ENCODE results near the gene CFAP46.
"Not testable (repeated sequence)": the region's sequence is repeated elsewhere in the genome, so short reads cannot be mapped to it uniquely, and the experiment has no call there.

CFAP46 gene

GRCh38 chr10:132803416-132804210 is 138.8 kb downstream of the CFAP46 start:
- DNase-seq, result no peak

GRCh38 chr10:132802694-132803320 is 139.6 kb downstream of the CFAP46 start:
- DNase-seq, result no peak

- DNase-seq, result no peak
These were observed 140.3 kb downstream of the CFAP46 start for GRCh38 chr10:132802048-132802447.

- DNase-seq, result no peak
These were observed 142.5 kb downstream of the CFAP46 start for GRCh38 chr10:132799865-132800264.

- peak; percentile 1 for DNase-seq
These were observed 143.5 kb downstream of the CFAP46 start for GRCh38 chr10:132798876-132799275.

- no peak for DNase-seq
These were observed 144.0 kb downstream of the CFAP46 start for GRCh38 chr10:132798403-132798802.

GRCh38 chr10:132797986-132798385 is 144.4 kb downstream of the CFAP46 start:
- DNase-seq, result not testable (repeated sequence)

- DNase-seq, result no peak
These were observed 145.5 kb downstream of the CFAP46 start for GRCh38 chr10:132796846-132797245.

GRCh38 chr10:132793871-132794849 is 148.2 kb downstream of the CFAP46 start:
- DNase-seq, result no peak

- DNase-seq, result no peak
These were observed 149.2 kb downstream of the CFAP46 start for GRCh38 chr10:132793213-132793612.

GRCh38 chr10:132792796-132793195 is 149.6 kb downstream of the CFAP46 start:
- no peak for DNase-seq

GRCh38 chr10:132792099-132792498 is 150.3 kb downstream of the CFAP46 start:
- DNase-seq, result not testable (repeated sequence)

- DNase-seq, result no peak
These were observed 151.2 kb downstream of the CFAP46 start for GRCh38 chr10:132790934-132791829.

GRCh38 chr10:132790470-132790869 is 151.9 kb downstream of the CFAP46 start:
- no peak for DNase-seq

GRCh38 chr10:132789659-132790148 is 152.7 kb downstream of the CFAP46 start:
- no peak for DNase-seq

- no peak for DNase-seq
These were observed 153.5 kb downstream of the CFAP46 start for GRCh38 chr10:132788831-132789219.

- DNase-seq, result no peak
These were observed 154.1 kb downstream of the CFAP46 start for GRCh38 chr10:132788180-132788830.

- no peak for DNase-seq
These were observed 154.7 kb downstream of the CFAP46 start for GRCh38 chr10:132787495-132788179.

- no peak for DNase-seq
These were observed 155.4 kb downstream of the CFAP46 start for GRCh38 chr10:132786884-132787494.

- DNase-seq, result no peak
These were observed 155.9 kb downstream of the CFAP46 start for GRCh38 chr10:132786476-132786883.

Data from activated CD8-positive, alpha-beta memory T cell treated with anti-CD3 and anti-CD28 coated beads, Interleukin-2, amount 50 U/mL, for 4 hours (primary cell).